CD4-positive, alpha-beta T cell (primary cell): ENCODE results near the gene EPHB1. TPM values are rescaled to one million over a fixed set of nuclear protein-coding genes. Genes with fewer than 3 reads are reported as not detected.

ENCODE experiments used
- ATAC-seq: fragments of 200-7000 bp; cut with Tn5 transposase; one replicate; pipeline ENCODE4 v1.10.0; 2022; ENCODE audit warnings: mild to moderate bottlenecking; ENCODE audit not compliant: poor library complexity
- CTCF ChIA-PET: fragments of 350-600 bp; sonication (Branson Sonifier 250); formaldehyde crosslinking; loops from one replicate; lab custom pipeline; 2021; ENCODE audit warnings: antibody characterized with exemption, inconsistent platforms; lab: Charles Lee
- POLR2A ChIA-PET: fragments of 350-600 bp; sonication (Branson Sonifier 250); formaldehyde crosslinking; loops from one replicate; lab custom pipeline; 2021; ENCODE audit warnings: antibody characterized with exemption, inconsistent platforms; lab: Charles Lee
- DNase-seq, 14 experiments: peaks; one replicate each; pipeline ENCODE4 v3.0.0-alpha.2; 2013 to 2020; ENCODE audit warnings: mixed read lengths in 2 of 14
- H3K27ac ChIP-seq, 2 donors: one replicate each; pipeline versions ENCODE4 v1.5.1 to v1.7.0; 2013; ENCODE audit warnings: low read length in 2 of 2, low read depth in 1 of 2, mild to moderate bottlenecking in 1 of 2
- H3K27me3 ChIP-seq, 2 experiments: 1 replicate in 1 of 2; 2 replicates in 1 of 2; pipeline versions ENCODE4 v1.6.1 to v1.7.0; 2013; ENCODE audit warnings: low read length in 2 of 2, control low read depth in 1 of 2, mild to moderate bottlenecking in 1 of 2, moderate library complexity in 1 of 2; ENCODE audit not compliant: insufficient read depth in 2 of 2, control insufficient read depth in 1 of 2
- H3K36me3 ChIP-seq: one replicate; pipeline ENCODE4 v1.6.1; 2013; ENCODE audit warnings: low read length, control low read depth; ENCODE audit not compliant: insufficient read depth
- H3K4me1 ChIP-seq: one replicate; pipeline ENCODE4 v1.6.1; 2013; ENCODE audit warnings: low read length, control low read depth; ENCODE audit not compliant: insufficient read depth
- H3K4me3 ChIP-seq: one replicate; pipeline ENCODE4 v1.5.1; 2013; ENCODE audit warnings: mild to moderate bottlenecking, low read length, moderate library complexity
- H3K9me3 ChIP-seq, 2 experiments: 1 replicate in 1 of 2; 2 replicates in 1 of 2; pipeline versions ENCODE4 v1.6.1 to v1.7.0; 2013; ENCODE audit warnings: low read length in 2 of 2, mild to moderate bottlenecking in 2 of 2, control low read depth in 1 of 2, moderate library complexity in 1 of 2; ENCODE audit not compliant: control insufficient read depth in 1 of 2, insufficient read depth in 1 of 2
- H3K27ac Mint-ChIP-seq: one replicate; pipeline ENCODE4 v1.8.0; 2020; ENCODE audit warnings: mixed read lengths
- H3K27me3 Mint-ChIP-seq: one replicate; pipeline ENCODE4 v1.8.0; 2021; ENCODE audit warnings: mixed read lengths
- H3K36me3 Mint-ChIP-seq: one replicate; pipeline ENCODE4 v1.8.0; 2021; ENCODE audit warnings: low read depth, mixed read lengths
- H3K4me1 Mint-ChIP-seq: one replicate; pipeline ENCODE4 v1.8.0; 2021; ENCODE audit warnings: low read depth, mixed read lengths
- H3K4me3 Mint-ChIP-seq: one replicate; pipeline ENCODE4 v1.8.0; 2020; ENCODE audit warnings: mild to moderate bottlenecking, mixed read lengths
- H3K9me3 Mint-ChIP-seq: one replicate; pipeline ENCODE4 v1.8.0; 2020; ENCODE audit warnings: mixed read lengths
- intact Hi-C, 2 experiments: fragments of 100-400 bp; cut with DNase I in 1 of 2; cut with micrococcal nuclease in 1 of 2; formaldehyde crosslinking; loops; one replicate each; pipeline versions ENCODE4 v1.15.1 to v1.9.0; 2023 to 2025; cut with DNase I, micrococcal nuclease
- total RNA-seq, 174 experiments: library from RNA in 2 of 174; stranded (reverse) in 2 of 174; gene quantifications; one replicate each; pipeline ENCODE4 v1.2.3 and lab custom pipeline; 2021 to 2026
- TF ChIP-seq, protein P1 (sequence below): fragments of 200-600 bp; IDR thresholded peaks from one replicate; pipeline ENCODE4 v1.8.0; 2022; ENCODE audit warnings: antibody characterized with exemption, mild to moderate bottlenecking

EPHB1 gene
- total RNA-seq, 2 experiments from 2014 or later = 0.08 to 0.49 TPM

DNA sequence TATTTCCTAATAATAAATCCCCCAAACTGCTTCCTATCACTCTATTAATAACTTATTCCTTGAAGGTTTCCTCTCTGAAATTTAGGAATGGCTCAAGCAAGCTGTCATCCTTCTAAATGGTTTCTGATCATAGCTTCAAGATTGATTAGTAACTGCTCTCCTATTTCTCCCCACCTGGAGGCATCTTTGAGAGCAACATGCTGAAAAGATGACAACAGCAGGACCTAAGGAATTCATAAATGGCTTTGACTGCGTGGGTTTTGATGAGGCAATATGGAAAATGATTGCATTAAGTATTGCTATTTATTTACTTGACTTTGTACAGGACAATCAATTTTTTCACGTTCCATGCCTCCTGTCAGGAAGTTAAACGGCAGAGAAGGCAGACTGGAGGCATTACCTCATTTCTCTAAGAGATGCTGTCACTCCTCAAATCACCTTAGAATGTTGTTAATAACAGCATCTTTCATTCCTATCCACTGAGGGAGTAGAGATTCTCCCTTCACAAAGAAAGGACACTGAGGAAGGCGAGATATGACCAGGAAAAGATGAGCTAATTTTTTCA, 256.4 kb downstream of the EPHB1 start:
- ATAC-seq = no peak
- POLR2A ChIA-PET = interaction anchor here (0.7 kb wide), 1 partner anchor 18 kb away, joined by 3 read pairs; no protein-coding TSS in a partner anchor

DNA sequence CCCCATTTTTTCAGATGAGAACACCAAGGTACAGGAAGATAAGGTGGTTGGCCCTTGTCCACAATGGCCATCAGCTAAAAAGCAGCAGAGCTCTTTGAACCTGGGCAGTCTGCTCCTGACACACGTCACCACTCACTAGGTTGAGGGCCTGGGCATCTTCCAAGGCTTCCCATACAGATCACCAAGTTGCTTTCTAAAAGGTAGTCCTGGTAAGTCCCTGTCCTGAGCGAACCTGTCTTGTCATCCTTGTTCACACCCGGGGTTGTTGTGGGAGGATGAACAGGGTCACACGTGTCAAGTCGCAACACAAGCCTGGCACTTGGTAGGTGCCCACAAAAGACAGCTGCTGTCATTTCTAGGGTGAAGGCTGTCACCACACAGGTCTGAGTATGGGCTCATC, 260.4 kb downstream of the EPHB1 start:
- Histone ChIP-seq H3K4me3 (no peak overlapping the region), H3K36me3 (no peaks in the 10 kb centered on the region), H3K9me3 (peaks cover 0 to 9% of the 10 kb centered on the region in 2 experiments), H3K27ac (no peak overlapping the region), H3K4me1 (no peaks in the 10 kb centered on the region), H3K27me3 (no peaks in the 10 kb centered on the region)
- no peaks in the 10 kb centered on the region for H3K4me1 Mint-ChIP-seq
- H3K9me3 Mint-ChIP-seq = no peaks in the 10 kb centered on the region
- intact Hi-C loops = no loop called here
- no peaks in the 10 kb centered on the region for H3K36me3 Mint-ChIP-seq
- no peaks in the 10 kb centered on the region for H3K27me3 Mint-ChIP-seq
- no peak overlapping the region for H3K4me3 Mint-ChIP-seq
- no peak for ATAC-seq
- DNase-seq = no peak
- TF ChIP-seq, protein P1, sequence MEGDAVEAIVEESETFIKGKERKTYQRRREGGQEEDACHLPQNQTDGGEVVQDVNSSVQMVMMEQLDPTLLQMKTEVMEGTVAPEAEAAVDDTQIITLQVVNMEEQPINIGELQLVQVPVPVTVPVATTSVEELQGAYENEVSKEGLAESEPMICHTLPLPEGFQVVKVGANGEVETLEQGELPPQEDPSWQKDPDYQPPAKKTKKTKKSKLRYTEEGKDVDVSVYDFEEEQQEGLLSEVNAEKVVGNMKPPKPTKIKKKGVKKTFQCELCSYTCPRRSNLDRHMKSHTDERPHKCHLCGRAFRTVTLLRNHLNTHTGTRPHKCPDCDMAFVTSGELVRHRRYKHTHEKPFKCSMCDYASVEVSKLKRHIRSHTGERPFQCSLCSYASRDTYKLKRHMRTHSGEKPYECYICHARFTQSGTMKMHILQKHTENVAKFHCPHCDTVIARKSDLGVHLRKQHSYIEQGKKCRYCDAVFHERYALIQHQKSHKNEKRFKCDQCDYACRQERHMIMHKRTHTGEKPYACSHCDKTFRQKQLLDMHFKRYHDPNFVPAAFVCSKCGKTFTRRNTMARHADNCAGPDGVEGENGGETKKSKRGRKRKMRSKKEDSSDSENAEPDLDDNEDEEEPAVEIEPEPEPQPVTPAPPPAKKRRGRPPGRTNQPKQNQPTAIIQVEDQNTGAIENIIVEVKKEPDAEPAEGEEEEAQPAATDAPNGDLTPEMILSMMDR = no peak
- POLR2A ChIA-PET = no interaction called here
- CTCF ChIA-PET = no interaction called here
- no peak overlapping the region for H3K27ac Mint-ChIP-seq

More for the DNA sequence above, 256.4 kb downstream of the EPHB1 start:
- no peak overlapping the region for H3K4me3 ChIP-seq
- intact Hi-C loops = no loop called here
- H3K4me1 ChIP-seq = no peaks in the 10 kb centered on the region
- no peak overlapping the region for H3K27ac ChIP-seq
- no peaks in the 10 kb centered on the region for H3K36me3 ChIP-seq
- TF ChIP-seq, protein P1 = no peak
- no peaks in the 10 kb centered on the region for H3K4me1 Mint-ChIP-seq
- H3K9me3 ChIP-seq = peaks cover 0 to 3% of the 10 kb centered on the region in 2 experiments
- no peak overlapping the region for H3K4me3 Mint-ChIP-seq
- H3K27ac Mint-ChIP-seq = no peak overlapping the region
- H3K27me3 Mint-ChIP-seq = no peaks in the 10 kb centered on the region
- no peak for DNase-seq
- CTCF ChIA-PET = no interaction called here
- no peaks in the 10 kb centered on the region for H3K36me3 Mint-ChIP-seq
- H3K9me3 Mint-ChIP-seq = no peaks in the 10 kb centered on the region
- H3K27me3 ChIP-seq = peaks cover 0 to 2% of the 10 kb centered on the region in 2 experiments

DNA sequence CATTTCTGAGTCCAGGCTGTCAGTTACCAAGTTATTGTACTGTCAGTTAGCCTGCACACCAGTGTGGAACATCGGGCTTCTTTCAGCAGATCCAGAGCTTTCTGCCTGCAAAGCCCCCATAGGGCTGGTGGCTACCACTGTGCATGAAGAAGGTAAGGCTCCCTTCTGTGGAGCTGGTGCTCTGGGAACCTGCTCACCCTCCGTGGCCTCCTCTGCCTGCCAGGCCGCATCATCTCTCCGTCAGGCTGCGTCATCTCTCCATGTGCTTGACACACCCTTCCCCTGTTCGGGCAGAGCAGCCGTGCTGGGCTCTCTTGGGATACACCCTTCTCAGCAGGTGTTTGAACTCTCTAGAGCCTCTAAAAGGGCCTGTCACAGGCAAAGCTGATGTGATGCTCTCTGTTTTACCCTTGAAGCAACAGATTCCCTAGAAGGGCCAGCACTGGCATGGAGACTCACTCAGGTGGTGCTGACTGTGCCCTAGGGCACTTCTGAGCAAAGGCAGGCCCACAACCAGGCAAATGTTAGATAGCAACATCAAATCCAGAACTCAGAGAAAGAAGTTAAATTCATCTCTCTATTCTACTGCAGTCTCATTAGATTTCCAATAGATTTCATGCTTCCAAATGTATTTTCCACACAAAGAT, 261.1 kb downstream of the EPHB1 start:
- Histone ChIP-seq H3K9me3 (peaks cover 0 to 9% of the 10 kb centered on the region in 2 experiments), H3K4me1 (no peaks in the 10 kb centered on the region), H3K27ac (no peak overlapping the region), H3K36me3 (no peaks in the 10 kb centered on the region), H3K27me3 (no peaks in the 10 kb centered on the region), H3K4me3 (no peak overlapping the region)
- Mint-ChIP-seq H3K27me3 (no peaks in the 10 kb centered on the region), H3K27ac (no peak overlapping the region), H3K4me3 (no peak overlapping the region), H3K4me1 (no peaks in the 10 kb centered on the region), H3K36me3 (no peaks in the 10 kb centered on the region), H3K9me3 (peaks cover 4% of the 10 kb centered on the region)
- intact Hi-C loops = no loop called here
- TF ChIP-seq, protein P1 = no peak
- ATAC-seq (no peak), DNase-seq (no peak)
- CTCF ChIA-PET = no interaction called here
- POLR2A ChIA-PET = no interaction called here
